ENCODE data around the gene ANKRD13D.
A peak's percentile ranks its signal among the peaks of the same experiment; 100 is the strongest.

Gene ANKRD13D

DNA sequence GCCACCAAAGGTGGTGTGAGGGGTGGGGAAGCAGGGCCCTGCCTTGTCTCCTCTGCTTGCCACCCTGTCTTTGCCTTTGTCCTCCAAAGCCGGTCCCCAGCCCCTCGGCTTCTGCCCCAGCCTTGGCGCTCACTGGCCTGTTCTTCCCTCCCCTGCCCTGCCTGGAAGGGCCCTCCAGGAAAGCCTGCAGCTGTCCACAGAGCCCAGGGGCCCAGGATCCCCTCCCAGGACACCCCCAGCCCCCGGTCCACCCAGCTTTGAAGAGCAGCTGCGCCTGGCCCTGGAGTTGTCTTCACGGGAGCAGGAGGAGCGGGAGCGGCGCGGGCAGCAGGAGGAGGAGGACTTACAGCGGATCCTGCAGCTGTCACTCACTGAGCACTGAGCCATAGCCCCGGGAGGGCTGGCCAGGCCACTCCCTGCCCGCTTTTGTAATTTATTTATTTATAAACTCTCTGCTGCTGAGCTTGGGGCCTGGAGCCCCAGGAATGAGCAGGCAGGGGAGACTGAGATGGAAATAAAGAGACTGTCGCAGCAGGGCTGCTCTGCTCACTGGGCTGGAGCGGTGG lies 12.9 kb downstream of the ANKRD13D start:
- H3K36me3 ChIP-seq (ENCODE audit: control insufficient read depth in 2 of 2, insufficient read depth in 2 of 2, low read length in 2 of 2), result peaks cover 23% of the 10 kb centered on the region in 2 donors
- peaks cover 30% of the 10 kb centered on the region for H3K4me1 ChIP-seq (ENCODE audit: control insufficient read depth, insufficient read depth, low read length)
- no peak overlapping the region for H3K9ac ChIP-seq (ENCODE audit: low read length in 2 of 2)
- no peak overlapping the region for H3K27ac ChIP-seq (ENCODE audit: low read length)
- H3K27me3 ChIP-seq (ENCODE audit: control insufficient read depth in 1 of 2, insufficient read depth in 2 of 2, low read length in 2 of 2), result no peaks in the 10 kb centered on the region
- no peaks in the 10 kb centered on the region for H3K9me3 ChIP-seq (ENCODE audit: control insufficient read depth in 2 of 2, low read length in 2 of 2)
- no peak overlapping the region for H3K4me3 ChIP-seq (ENCODE audit: low read length in 2 of 2)

DNA sequence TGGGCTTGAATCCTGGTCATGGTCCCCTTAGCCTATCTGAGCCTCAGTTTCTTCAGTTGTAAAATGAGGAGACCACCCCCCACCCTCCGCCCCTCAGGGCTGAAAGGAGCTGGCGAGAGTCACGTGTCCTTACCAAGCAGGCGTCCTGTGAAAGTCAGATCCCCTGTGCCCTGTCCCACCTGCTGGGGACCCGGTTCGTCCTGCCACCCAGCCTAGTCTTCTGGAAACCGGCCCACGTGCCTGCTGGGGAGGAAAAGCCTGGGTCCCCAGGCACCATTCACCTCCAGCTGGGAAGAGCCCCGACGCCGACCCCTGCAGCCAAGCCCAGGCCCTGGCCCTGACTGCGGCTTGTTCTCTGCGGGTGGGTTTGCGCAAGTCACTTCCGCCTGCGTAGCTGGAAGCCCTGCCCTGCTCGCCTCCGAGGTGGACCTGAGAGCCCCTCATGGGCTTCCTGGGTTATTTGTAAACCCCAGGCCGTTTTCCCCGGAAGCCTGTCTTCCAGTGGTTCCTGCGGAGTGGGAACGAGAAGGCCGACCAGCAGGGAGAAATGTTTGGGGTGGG lies 13.5 kb downstream of the ANKRD13D start:
- no peaks in the 10 kb centered on the region for H3K9me3 ChIP-seq (ENCODE audit: control insufficient read depth in 2 of 2, low read length in 2 of 2)
- H3K4me1 ChIP-seq (ENCODE audit: control insufficient read depth, insufficient read depth, low read length), result peaks cover 30% of the 10 kb centered on the region
- peaks cover 23% of the 10 kb centered on the region in 2 donors for H3K36me3 ChIP-seq (ENCODE audit: control insufficient read depth in 2 of 2, insufficient read depth in 2 of 2, low read length in 2 of 2)
- H3K27ac ChIP-seq (ENCODE audit: low read length), result no peak overlapping the region
- H3K4me3 ChIP-seq (ENCODE audit: low read length in 2 of 2), result peak overlapping the region; percentile 82 to 89
- peak overlapping the region; percentile 36 to 68 for H3K9ac ChIP-seq (ENCODE audit: low read length in 2 of 2)
- no peaks in the 10 kb centered on the region for H3K27me3 ChIP-seq (ENCODE audit: control insufficient read depth in 1 of 2, insufficient read depth in 2 of 2, low read length in 2 of 2)

DNA sequence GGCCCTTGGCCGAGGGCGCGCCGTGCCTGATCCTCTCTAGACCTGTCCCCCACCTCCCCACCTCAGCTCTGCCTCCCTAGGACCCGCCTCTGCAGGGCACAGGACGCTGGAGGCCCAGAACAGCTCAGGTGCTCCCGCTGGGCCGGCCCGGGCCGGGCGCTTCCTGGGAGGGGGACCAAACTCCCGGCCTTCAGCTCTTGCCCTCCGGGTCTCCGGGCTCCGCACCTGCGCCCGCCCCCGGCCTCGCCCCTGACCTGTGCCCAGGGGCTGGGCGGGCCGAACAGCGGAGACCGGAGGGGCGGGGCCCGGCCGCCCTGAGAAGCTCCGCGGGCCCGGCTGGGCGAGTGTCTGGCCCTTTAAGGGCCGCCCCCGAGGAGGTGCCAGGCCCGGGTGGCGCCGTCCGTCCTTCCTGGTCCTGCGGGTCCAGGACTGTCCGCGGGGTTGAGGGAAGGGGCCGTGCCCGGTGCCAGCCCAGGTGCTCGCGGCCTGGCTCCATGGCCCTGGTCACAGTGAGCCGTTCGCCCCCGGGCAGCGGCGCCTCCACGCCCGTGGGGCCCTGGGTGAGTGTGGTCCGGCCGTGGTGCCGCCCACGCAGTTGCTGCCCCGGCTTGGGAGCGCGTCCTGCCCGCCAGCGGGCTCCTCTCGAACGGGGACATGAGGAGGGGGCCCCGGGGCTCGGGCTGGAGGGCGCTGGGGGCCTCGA lies 14.2 kb downstream of the ANKRD13D start, which contains the start of gene SSH3:
SSH3 (plus strand) TSS at position 399 of the 703 bp plus-strand sequence; CDS start at position 495, 96 bp downstream.
- H3K36me3 ChIP-seq (ENCODE audit: control insufficient read depth in 2 of 2, insufficient read depth in 2 of 2, low read length in 2 of 2), result peaks cover 22 to 23% of the 10 kb centered on the region in 2 donors

DNA sequence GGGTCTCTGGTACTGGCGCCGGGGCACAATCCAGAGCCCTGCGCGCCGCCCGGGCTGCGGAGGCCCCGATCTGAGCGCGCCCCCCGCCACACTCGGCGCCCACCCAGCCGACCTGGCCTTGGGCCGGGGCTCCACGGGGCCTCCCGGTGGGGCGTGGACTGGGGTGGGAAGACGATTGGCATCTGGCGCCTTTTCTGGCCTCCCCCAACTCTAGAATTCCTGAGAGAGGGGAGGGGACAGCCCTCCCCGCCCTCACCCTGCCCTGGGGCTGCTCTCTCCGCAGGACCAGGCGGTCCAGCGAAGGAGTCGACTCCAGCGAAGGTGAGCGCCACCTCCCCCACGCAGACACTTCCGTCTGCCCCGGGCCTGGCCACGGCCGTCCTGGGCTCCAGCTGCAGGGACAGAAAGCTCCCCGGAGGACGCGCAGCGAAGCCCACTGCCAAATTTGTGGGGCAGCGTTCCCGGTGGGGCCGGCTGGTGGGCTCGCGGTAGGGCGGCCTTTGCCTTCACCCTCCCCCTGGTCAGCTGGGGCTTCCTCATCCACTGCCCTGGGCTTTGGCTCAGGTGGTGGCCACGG lies 14.8 kb downstream of the ANKRD13D start:
- no peaks in the 10 kb centered on the region for H3K27me3 ChIP-seq (ENCODE audit: control insufficient read depth in 1 of 2, insufficient read depth in 2 of 2, low read length in 2 of 2)
- H3K4me1 ChIP-seq (ENCODE audit: control insufficient read depth, insufficient read depth, low read length), result peaks cover 30% of the 10 kb centered on the region
- no peak overlapping the region for H3K27ac ChIP-seq (ENCODE audit: low read length)
- H3K4me3 ChIP-seq (ENCODE audit: low read length in 2 of 2), result peak overlapping the region; percentile 82 to 89
- H3K9ac ChIP-seq (ENCODE audit: low read length in 2 of 2), result peak overlapping the region; percentile 68 to 73
- H3K36me3 ChIP-seq (ENCODE audit: control insufficient read depth in 2 of 2, insufficient read depth in 2 of 2, low read length in 2 of 2), result peaks cover 15 to 22% of the 10 kb centered on the region in 2 donors
- no peaks in the 10 kb centered on the region for H3K9me3 ChIP-seq (ENCODE audit: control insufficient read depth in 2 of 2, low read length in 2 of 2)

More for the DNA sequence above, 14.2 kb downstream of the ANKRD13D start, which contains the start of gene SSH3:
- no peaks in the 10 kb centered on the region for H3K9me3 ChIP-seq (ENCODE audit: control insufficient read depth in 2 of 2, low read length in 2 of 2)
- peak within 1 kb of the TSS; percentile 68 to 73 for H3K9ac ChIP-seq (ENCODE audit: low read length in 2 of 2)
- H3K4me3 ChIP-seq (ENCODE audit: low read length in 2 of 2), result peak within 1 kb of the TSS; percentile 82 to 89
- H3K27me3 ChIP-seq (ENCODE audit: control insufficient read depth in 1 of 2, insufficient read depth in 2 of 2, low read length in 2 of 2), result no peaks in the 10 kb centered on the region
- no peak within 1 kb of the TSS for H3K27ac ChIP-seq (ENCODE audit: low read length)
- H3K4me1 ChIP-seq (ENCODE audit: control insufficient read depth, insufficient read depth, low read length), result peaks cover 30% of the 10 kb centered on the region

DNA sequence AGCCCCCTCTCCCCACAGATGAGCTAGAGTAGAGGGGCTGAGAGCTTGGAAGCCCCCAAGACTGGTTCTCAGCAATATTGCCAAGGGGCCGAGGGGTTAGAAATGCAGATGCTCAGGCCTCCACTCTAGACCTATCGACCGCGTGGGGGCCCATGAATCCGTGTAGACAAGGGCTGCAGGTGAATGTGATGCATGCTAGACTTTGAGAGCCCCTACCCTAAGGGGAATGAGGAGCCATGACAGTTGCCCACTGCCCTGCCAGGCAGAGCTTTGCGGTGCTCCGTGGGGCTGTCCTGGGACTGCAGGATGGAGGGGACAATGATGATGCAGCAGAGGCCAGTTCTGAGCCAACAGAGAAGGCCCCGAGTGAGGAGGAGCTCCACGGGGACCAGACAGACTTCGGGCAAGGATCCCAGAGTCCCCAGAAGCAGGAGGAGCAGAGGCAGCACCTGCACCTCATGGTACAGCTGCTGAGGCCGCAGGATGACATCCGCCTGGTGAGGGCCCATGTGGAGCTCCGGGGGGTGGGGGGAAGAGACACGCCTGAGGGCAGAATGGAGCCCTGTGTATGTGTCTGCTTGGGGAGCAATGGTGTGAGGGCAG lies 15.5 kb downstream of the ANKRD13D start:
- Histone ChIP-seq H3K27ac (ENCODE audit: low read length) (no peak overlapping the region), H3K36me3 (ENCODE audit: control insufficient read depth in 2 of 2, insufficient read depth in 2 of 2, low read length in 2 of 2) (peaks cover 9 to 23% of the 10 kb centered on the region in 2 donors), H3K27me3 (ENCODE audit: control insufficient read depth in 1 of 2, insufficient read depth in 2 of 2, low read length in 2 of 2) (no peaks in the 10 kb centered on the region), H3K9me3 (ENCODE audit: control insufficient read depth in 2 of 2, low read length in 2 of 2) (no peaks in the 10 kb centered on the region), H3K9ac (ENCODE audit: low read length in 2 of 2) (peak overlapping the region; percentile 5 to 68), H3K4me1 (ENCODE audit: control insufficient read depth, insufficient read depth, low read length) (peaks cover 30% of the 10 kb centered on the region), H3K4me3 (ENCODE audit: low read length in 2 of 2) (peak overlapping the region; percentile 82 to 89)

DNA sequence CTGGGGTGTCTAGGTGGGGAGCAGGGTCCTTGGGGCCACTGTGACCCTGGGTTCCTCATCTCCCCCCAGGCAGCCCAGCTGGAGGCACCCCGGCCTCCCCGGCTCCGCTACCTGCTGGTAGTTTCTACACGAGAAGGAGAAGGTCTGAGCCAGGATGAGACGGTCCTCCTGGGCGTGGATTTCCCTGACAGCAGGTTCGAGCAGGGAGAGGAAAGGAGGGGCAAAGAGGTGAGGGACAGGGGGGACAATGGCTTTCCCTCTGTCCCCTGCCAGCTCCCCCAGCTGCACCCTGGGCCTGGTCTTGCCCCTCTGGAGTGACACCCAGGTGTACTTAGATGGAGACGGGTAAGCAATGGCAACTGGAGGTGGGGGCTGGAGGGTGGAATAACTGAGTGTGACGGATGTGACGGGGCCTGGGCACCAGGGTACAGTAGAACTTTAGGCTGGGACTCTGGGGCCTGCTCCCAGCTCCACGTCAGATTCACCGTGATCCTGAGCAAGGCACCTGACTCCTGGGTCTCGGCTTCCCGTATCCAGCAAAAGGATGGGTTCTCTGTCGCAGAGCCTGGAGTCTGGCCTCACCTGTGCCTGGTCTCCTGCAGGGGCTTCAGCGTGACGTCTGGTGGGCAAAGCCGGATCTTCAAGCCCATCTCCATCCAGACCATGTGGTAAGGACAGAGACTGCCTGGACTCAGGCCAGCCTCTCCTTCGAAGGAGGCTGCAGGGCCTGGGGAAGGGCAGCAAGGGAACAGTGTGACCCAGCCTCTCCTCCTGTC lies 17.9 kb downstream of the ANKRD13D start:
- Histone ChIP-seq H3K27ac (ENCODE audit: low read length) (no peak overlapping the region), H3K36me3 (ENCODE audit: control insufficient read depth in 2 of 2, insufficient read depth in 2 of 2, low read length in 2 of 2) (peaks cover 3 to 6% of the 10 kb centered on the region in 2 donors), H3K27me3 (ENCODE audit: control insufficient read depth in 1 of 2, insufficient read depth in 2 of 2, low read length in 2 of 2) (no peaks in the 10 kb centered on the region), H3K9ac (ENCODE audit: low read length in 2 of 2) (no peak overlapping the region), H3K9me3 (ENCODE audit: control insufficient read depth in 2 of 2, low read length in 2 of 2) (no peaks in the 10 kb centered on the region), H3K4me1 (ENCODE audit: control insufficient read depth, insufficient read depth, low read length) (peaks cover 28% of the 10 kb centered on the region), H3K4me3 (ENCODE audit: low read length in 2 of 2) (no peak overlapping the region)

DNA sequence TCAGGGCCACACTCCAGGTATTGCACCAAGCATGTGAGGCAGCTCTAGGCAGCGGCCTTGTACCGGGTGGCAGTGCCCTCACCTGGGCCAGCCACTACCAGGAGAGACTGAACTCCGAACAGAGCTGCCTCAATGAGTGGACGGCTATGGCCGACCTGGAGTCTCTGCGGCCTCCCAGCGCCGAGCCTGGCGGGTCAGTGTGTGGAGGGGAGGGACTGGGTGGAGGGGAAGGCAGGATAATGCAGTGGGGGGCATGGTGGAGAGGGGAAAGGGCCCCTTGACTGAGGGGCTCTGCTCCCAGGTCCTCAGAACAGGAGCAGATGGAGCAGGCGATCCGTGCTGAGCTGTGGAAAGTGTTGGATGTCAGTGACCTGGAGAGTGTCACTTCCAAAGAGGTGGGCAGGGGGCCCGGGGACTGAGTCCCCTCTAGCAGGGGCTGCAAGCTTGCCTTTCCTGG lies 18.5 kb downstream of the ANKRD13D start:
- Histone ChIP-seq H3K4me1 (ENCODE audit: control insufficient read depth, insufficient read depth, low read length) (peaks cover 24% of the 10 kb centered on the region), H3K4me3 (ENCODE audit: low read length in 2 of 2) (no peak overlapping the region), H3K36me3 (ENCODE audit: control insufficient read depth in 2 of 2, insufficient read depth in 2 of 2, low read length in 2 of 2) (peaks cover 3 to 6% of the 10 kb centered on the region in 2 donors), H3K9me3 (ENCODE audit: control insufficient read depth in 2 of 2, low read length in 2 of 2) (no peaks in the 10 kb centered on the region), H3K27me3 (ENCODE audit: control insufficient read depth in 1 of 2, insufficient read depth in 2 of 2, low read length in 2 of 2) (no peaks in the 10 kb centered on the region), H3K27ac (ENCODE audit: low read length) (no peak overlapping the region), H3K9ac (ENCODE audit: low read length in 2 of 2) (no peak overlapping the region)

DNA sequence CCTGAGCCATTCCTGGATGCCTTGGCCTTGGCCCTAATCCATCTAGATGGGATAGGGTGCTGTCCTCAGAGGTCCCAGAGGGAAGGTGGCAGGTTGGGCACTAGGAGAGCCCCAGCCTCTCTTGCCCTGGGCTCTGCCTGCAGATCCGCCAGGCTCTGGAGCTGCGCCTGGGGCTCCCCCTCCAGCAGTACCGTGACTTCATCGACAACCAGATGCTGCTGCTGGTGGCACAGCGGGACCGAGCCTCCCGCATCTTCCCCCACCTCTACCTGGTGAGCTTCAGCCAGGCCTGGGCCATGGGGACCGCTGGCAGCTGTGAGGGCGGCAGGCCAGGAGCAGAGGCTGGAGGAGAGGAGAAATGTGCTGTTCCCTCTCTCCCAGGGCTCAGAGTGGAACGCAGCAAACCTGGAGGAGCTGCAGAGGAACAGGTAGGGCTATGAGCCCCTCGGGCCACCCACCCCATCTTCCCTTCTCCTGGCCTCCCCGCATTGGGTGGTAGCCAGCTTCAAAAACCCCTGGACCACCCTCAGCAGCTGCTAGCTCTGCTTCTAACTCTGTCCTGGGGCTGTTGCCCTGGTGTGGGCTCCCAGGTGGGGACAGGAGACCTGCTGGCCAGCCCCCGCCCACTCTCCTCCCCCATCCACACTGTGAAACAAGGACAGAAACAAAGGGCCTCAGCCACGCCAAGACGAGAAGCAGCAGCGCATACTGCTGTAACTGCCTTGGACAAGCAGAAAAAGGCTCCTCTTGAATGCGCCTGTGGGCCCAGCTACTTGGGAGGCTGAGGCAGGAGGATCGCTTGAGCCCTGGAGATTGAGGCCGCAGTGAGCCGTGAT lies 19.1 kb downstream of the ANKRD13D start:
- no peak overlapping the region for H3K27ac ChIP-seq (ENCODE audit: low read length)
- no peaks in the 10 kb centered on the region for H3K9me3 ChIP-seq (ENCODE audit: control insufficient read depth in 2 of 2, low read length in 2 of 2)
- H3K9ac ChIP-seq (ENCODE audit: low read length in 2 of 2), result no peak overlapping the region
- H3K4me1 ChIP-seq (ENCODE audit: control insufficient read depth, insufficient read depth, low read length), result peaks cover 17% of the 10 kb centered on the region
- H3K4me3 ChIP-seq (ENCODE audit: low read length in 2 of 2), result no peak overlapping the region
- no peaks in the 10 kb centered on the region for H3K27me3 ChIP-seq (ENCODE audit: control insufficient read depth in 1 of 2, insufficient read depth in 2 of 2, low read length in 2 of 2)
- H3K36me3 ChIP-seq (ENCODE audit: control insufficient read depth in 2 of 2, insufficient read depth in 2 of 2, low read length in 2 of 2), result peaks cover 3 to 6% of the 10 kb centered on the region in 2 donors

DNA sequence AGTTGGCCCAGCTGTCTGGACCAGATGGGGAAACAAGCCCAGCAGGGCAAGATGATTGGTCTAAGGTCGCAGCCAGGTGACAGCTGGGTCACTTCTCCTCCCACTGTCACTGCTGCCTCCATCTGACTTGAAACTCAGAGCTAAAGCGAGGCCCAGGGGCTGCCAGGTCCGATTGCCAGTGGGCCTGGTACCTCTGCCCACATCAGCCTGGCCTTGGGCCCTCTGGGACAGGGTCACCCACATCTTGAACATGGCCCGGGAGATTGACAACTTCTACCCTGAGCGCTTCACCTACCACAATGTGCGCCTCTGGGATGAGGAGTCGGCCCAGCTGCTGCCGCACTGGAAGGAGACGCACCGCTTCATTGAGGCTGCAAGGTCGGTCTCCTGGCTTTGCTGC lies 20.1 kb downstream of the ANKRD13D start:
- Histone ChIP-seq H3K27ac (ENCODE audit: low read length) (no peak overlapping the region), H3K4me3 (ENCODE audit: low read length in 2 of 2) (no peak overlapping the region), H3K36me3 (ENCODE audit: control insufficient read depth in 2 of 2, insufficient read depth in 2 of 2, low read length in 2 of 2) (peaks cover 3 to 6% of the 10 kb centered on the region in 2 donors), H3K4me1 (ENCODE audit: control insufficient read depth, insufficient read depth, low read length) (peaks cover 9% of the 10 kb centered on the region), H3K27me3 (ENCODE audit: control insufficient read depth in 1 of 2, insufficient read depth in 2 of 2, low read length in 2 of 2) (no peaks in the 10 kb centered on the region), H3K9me3 (ENCODE audit: control insufficient read depth in 2 of 2, low read length in 2 of 2) (no peaks in the 10 kb centered on the region), H3K9ac (ENCODE audit: low read length in 2 of 2) (no peak overlapping the region)
